ENCODE data around the gene LUM.

DNA sequence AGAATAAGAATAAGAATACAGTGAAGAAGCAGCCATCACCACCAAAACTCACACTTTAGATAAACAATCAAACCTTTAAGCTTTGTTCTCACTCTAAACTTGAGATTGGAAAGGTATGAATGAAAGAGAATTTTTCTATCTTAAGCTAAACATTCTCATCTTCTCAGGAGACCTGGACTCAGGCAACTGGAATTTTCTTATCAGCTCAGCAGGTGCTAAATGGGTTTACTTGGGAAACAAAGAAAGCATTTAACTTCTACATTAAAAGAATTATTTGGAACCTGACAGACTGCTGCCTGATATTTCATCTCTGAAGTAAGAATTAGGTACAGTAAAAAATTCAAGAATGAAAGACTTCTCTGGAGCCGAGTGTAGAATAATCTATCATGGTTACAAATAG is 32.8 kb downstream of the LUM start:
- TF ChIP-seq TAF1 (conservative IDR thresholded peaks at IDR 0.05) (no peak), CTCF (IDR thresholded peaks at IDR 0.05; ENCODE audit: low read depth, low read length, missing input control) (no peak), RAD21 (IDR thresholded peaks at IDR 0.05) (no peak), EGR1 (IDR thresholded peaks at IDR 0.05; ENCODE audit: low read depth in 2 of 2) (no peak), GABPA (IDR thresholded peaks at IDR 0.05 in 1 of 2, conservative IDR thresholded peaks at IDR 0.05 in 1 of 2) (no peak), ZBTB33 (IDR thresholded peaks at IDR 0.05) (no peak), ATF3 (IDR thresholded peaks at IDR 0.05) (no peak), YY1 (IDR thresholded peaks at IDR 0.05) (no peak), FOXA2 (IDR thresholded peaks at IDR 0.05) (no peak), JUND (IDR thresholded peaks at IDR 0.05) (no peak), FOXA1 (IDR thresholded peaks at IDR 0.05) (no peak), SP1 (IDR thresholded peaks at IDR 0.05) (no peak)
- TF ChIP-seq, protein P1, sequence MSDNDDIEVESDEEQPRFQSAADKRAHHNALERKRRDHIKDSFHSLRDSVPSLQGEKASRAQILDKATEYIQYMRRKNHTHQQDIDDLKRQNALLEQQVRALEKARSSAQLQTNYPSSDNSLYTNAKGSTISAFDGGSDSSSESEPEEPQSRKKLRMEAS (IDR thresholded peaks at IDR 0.05), result no peak
- TF ChIP-seq, protein P2, sequence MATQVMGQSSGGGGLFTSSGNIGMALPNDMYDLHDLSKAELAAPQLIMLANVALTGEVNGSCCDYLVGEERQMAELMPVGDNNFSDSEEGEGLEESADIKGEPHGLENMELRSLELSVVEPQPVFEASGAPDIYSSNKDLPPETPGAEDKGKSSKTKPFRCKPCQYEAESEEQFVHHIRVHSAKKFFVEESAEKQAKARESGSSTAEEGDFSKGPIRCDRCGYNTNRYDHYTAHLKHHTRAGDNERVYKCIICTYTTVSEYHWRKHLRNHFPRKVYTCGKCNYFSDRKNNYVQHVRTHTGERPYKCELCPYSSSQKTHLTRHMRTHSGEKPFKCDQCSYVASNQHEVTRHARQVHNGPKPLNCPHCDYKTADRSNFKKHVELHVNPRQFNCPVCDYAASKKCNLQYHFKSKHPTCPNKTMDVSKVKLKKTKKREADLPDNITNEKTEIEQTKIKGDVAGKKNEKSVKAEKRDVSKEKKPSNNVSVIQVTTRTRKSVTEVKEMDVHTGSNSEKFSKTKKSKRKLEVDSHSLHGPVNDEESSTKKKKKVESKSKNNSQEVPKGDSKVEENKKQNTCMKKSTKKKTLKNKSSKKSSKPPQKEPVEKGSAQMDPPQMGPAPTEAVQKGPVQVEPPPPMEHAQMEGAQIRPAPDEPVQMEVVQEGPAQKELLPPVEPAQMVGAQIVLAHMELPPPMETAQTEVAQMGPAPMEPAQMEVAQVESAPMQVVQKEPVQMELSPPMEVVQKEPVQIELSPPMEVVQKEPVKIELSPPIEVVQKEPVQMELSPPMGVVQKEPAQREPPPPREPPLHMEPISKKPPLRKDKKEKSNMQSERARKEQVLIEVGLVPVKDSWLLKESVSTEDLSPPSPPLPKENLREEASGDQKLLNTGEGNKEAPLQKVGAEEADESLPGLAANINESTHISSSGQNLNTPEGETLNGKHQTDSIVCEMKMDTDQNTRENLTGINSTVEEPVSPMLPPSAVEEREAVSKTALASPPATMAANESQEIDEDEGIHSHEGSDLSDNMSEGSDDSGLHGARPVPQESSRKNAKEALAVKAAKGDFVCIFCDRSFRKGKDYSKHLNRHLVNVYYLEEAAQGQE (IDR thresholded peaks at IDR 0.05), result no peak

Measured in liver (tissue), 3 donors.